Fibroblast of gingiva (primary cell): ENCODE measurements around the gene EGF.
"Not testable (repeated sequence)": the region's sequence is repeated elsewhere in the genome, so short reads cannot be mapped to it uniquely, and the experiment has no call there.

Experiments used
- DNase-seq: peaks from one replicate; pipeline ENCODE4 v3.0.0-alpha.2; 2011; ENCODE audit warnings: low read depth

Gene EGF

DNA sequence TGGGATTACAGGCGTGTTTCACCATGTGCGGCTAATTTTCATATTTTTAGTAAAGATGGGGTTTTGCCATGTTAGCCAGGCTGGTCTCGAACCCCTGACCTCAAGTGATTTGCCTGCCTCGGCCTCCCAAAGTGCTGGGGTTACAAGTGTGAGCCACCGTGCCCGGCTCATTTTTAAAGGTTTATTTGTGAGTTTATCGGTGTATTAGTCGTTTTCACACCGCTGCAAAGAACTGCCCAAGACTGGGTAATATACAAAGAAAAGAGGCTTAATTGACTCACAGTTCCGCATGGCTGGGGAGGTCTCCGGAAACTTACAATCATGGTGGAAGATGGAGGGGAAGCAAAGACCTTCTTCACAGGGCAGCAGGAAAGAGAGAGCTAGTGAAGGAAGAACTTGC lies 126.5 kb downstream of the EGF start:
- DNase-seq, result not testable (repeated sequence)

DNA sequence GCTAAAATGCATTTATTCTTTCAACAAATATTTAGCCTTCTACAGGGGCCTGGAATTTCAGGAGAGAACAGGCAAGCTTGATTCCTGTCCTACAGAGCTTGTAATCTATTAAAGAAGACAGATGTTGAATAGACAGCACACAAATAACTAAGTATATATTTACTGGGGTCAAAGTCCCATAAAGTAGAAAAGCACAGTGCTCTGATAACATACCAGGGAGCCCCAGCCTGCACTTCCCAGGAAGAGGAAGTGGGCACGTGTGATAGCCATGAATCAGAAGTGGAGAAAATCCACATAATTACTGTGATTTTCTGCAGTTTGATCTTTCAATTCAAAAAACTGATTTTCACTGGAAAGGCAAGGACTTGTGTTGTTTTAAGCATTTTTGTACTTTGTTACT lies 129.1 kb downstream of the EGF start:
- no peak for DNase-seq

DNA sequence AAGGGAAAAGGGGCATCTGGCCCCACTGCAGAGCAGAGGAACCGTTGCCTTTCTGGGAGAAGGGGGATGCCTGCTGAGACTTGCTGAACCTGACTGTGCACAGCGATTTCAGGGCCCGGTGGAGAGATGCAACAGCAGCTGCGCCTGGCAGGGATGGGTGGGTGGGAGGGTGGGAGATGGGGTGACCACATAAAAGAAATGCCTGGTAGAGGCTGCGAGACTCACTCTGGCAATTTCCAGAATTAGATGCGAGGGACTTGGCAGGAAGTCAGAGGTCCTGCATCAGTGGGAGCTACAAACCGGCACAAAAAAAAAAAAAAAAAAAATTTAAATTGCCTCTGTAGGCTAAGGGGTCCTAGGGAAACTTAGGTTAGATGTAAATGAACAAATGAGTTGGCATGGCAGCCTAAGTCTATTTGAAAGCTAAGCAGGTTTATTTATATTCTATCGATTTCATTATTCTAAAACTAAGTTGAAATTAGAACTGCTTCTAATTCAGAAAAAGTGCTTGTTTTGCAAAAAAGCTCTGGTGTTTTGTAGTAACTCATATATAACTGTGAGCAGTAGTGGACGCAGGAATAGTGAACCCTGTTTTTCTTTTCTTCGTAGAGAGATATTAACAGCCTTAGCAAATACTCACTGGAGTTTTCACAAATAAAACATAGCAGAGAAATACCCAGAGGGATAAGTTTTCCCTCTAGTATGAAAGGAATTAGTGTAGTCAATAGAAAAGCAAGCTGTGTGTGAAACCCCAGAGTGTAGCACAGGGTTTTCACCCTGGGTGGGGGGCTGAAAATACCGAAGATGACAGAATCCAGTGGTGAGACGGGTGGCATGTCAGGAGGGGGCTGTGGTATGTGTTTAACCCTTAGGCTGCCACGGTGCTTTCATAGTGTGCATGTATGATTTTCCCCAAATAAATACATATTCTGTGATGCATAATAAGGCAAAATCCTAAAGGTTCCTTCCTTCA lies 130.1 kb downstream of the EGF start:
- peak; percentile 3 for DNase-seq

DNA sequence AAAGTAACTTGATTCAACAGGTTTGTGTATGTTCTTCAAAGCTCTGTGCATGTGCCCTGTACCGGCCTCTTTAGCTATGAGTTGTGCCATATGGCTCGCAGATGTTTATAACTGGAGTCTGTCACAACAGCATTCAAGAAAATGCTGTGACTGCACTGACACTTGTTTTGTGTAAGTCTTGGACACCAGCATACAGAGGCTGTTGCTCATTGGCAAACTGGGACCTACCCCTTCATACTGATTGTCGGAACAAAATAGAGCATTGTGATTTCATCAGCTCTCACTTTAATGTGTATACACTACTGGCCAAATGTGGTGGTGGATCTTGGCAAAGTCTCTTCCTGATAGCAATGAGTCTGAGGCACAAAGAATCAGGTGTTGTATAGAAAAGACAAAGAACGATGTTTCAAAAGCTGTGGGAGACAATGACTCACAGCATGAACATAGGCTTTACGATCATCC lies 133.9 kb downstream of the EGF start:
- DNase-seq, result peak; percentile 73

DNA sequence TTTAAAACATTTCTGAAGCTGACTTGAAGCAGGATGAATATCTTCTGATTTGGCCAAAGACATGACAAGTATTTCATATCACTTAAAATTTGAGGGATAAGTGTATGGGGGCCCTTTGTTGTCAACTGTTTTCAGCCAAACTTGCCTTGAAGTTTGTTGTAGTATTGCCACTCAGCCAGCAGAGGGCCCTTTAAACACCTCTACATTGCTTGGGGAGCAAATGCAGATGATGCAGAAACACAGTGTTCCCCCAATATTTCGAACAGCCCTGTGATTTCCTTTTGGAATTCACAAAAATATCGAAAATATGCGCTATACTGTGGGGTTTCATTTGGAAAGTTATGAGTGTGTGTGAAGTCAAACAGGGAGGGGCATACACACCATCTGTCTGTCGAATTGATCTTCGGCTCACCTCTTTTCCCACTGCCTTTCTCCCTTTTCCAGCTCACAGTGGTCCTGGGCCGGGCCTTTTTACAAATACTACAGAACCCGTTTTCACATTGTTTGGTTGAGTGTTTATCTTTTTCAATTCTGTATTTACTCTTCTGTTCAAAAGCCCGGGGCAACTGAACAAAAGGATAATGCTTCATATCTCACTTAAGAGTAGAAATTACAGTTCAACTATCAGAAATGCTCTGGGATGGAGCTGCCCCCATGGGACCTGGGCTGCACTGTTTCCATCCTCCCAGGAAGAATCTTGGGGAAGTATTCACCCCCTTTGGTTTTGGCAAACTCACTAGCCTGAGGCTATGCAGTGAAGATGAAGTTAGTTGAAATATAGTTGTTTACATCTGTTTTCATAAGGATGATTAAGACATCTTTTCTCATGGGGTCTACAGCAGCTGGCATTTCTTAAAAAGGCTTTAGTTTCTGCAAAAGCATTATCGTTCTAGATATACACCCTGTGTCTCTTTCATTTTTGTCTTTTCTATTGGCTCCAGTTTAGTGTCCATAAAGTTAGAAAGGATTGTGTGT lies 137.6 kb downstream of the EGF start:
- DNase-seq, result peak; percentile 66

DNA sequence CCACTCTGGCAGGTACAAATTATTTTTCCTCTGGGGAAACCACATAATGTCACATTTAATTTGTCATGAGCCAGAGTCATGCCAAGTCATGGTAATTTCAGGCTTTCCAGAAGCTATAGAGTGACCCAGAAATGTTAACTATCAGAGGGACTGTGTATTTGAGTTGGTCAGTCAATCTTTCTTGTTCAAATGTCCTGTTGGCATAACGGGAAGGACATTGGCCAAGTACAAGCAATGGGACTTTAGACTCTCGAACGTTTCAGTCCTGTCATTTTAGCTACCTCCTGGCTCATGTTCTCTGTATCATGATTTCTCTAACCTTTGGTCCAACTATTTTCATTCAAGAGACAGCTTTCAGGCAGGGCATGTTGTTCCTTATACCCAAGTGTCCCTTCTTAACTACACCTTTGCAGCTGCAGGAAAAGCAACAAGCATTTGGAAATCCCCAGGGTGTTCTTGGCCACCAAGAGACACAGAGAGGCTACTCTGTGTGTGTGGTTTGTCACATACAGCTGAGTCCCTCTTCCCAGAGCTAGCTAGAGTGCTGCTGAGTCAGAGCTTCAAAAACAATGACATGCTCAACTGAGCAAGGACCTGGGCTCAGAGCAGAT lies 142.6 kb downstream of the EGF start:
- peak; percentile 3 for DNase-seq

DNA sequence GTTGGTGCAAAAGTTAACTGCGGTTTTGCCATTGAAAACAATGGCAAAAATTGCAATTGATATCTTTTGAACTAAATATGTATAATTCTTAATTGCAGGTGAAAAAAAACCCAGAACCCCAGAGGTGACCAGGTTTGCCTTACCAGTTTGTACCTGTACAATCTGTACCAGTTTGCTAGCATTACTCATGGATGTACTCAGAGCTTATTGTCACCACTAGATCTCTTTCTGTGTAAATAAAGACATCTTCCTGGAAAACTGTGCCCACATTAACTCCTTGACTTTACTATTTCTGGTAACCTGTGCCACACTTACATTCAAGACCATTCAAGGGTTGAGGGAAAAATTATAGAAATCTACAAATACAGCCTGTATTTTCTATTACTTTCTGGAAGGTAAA lies 146.0 kb downstream of the EGF start:
- no peak for DNase-seq

DNA sequence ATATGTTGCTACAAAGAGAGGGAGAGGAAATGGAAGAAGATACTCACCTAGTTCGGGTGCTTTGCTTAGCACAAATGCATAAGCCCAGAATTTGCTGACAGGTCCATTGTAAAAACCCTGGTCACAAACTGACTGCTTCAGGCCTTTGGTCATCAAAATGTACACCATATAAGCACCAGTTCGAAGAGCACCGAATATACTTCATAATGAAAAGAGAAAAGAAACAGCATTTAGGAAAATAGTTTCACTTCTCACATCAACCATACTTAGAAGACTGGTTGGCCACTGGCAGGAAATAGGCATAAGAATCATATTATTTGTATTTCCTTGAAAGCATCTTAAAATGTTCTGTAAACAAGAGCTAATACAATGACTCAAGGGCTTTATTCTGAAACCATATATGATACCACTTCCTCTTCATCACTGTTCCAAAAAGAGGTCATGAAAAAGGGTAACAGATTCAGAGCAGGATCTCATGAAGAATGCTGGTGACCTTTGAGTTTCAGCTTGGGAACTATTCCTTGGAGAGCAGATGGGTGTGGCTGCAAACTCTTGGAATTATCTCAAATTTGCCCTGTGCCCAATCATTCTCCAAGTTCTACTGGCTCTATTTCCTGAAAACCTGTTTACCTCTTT lies 147.0 kb downstream of the EGF start:
- DNase-seq, result peak; percentile 60

DNA sequence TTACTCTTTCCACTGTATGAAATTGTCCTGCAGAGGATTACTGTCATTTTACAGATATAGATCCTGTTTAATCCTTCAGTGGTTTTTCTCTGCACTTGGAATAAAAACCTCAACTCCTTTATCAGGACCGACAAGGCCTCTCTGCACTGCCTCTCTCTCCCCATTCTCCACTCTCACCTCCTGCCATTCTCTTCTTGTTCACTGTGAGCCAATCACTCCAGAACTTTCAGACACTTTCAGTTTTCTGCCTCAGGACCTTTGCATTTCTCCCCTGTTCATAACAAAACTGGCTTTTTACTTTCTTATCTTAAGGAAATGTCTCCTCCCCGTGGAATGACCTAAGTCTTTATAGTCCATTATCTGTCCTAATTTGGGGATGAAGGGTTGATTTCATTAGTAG lies 148.4 kb downstream of the EGF start:
- DNase-seq, result no peak
